Stimulated activated CD4-positive, alpha-beta T cell treated with anti-CD3 and anti-CD28 coated beads, Interleukin-2, amount 100 ng/mL, for 48 hours (primary cell): Measurements from ENCODE around the gene AP5Z1.

Experiments used
- DNase-seq, 2 donors: peaks; one replicate each; pipeline ENCODE4 v3.0.0-alpha.2; 2020

Gene AP5Z1

DNA sequence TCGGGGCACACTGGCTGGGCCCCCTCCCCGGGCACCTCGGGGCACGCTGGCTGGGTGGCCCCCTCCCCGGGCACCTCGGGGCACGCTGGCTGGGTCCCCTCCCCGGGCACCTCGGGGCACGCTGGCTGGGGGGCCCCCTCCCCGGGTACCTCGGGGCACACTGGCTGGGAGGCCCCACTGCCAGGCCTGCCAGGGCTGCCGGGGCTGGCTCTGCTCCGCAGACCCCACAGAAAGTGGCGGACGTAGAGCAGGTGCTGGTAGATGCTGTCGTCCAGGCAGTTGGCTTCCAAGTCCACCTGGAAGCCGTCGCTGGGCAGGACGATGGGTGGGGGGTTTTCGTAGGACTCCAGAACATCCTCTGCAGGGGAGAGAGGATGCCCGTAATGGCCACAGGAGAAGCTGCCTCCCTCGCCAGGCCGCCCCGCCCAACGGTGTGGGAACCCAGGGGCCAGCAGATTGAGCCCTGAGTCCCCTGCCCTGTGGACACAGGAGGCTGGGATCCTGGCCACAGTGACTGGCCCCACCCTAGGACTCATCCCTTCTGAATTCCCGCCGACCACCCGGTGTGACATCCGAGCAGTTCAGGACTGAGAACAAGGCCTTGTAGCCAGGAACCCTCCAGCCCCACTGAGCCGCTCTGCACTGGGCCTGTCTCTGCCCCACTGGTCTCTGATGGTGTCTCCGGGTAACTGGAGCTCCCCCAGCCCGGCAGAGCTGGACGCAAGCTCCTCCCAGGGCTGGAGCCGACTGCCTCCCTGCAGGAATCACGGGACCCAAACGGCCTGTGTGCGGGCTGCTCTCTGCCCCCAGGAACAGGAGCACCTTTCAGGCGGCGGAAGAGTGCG, 28.2 kb downstream of the AP5Z1 start:
- no peak for DNase-seq

GRCh38 chr7:4805110-4805983, 29.9 kb downstream of the AP5Z1 start:
- no peak for DNase-seq

DNA sequence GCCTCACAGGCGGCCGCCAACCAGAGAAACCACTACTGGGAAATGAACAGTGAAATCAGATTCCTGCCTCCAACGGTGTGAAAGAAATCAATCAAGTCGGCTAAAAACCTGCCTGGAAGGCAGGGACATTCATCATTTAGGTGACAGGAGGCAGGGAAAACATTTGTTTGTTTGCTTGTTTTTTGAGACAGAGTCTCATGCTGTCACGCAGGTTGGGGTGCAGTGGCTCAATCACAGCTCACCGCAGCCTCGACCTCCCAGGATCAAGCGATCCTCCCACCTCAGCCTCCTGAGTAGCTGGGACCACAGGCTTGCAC, 30.5 kb downstream of the AP5Z1 start:
- no peak for DNase-seq

- DNase-seq, result no peak
Observed at GRCh38 chr7:4806983-4807597, 31.7 kb downstream of the AP5Z1 start.

GRCh38 chr7:4807598-4808016, 32.2 kb downstream of the AP5Z1 start:
- DNase-seq, result no peak

DNA sequence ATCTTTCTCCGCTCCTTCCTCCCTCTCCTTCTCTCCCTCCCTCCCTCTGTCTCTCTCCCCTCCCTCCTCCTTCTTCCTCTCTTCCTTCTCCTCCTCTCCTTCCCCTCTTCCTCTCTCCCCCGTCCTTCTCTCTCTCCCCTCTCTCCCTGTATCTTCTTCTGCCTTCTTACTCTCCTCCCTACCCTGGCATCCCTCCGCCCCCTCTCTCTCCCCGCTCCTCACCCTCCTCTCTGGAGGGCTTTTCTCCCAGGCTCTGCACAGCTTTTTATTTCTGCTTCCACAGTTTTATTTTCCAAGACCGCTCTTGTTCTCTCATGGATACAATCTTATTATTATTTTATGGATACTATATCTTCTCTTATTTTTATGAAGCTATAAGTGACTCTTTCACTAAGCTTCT, 32.6 kb downstream of the AP5Z1 start:
- no peak for DNase-seq

DNA sequence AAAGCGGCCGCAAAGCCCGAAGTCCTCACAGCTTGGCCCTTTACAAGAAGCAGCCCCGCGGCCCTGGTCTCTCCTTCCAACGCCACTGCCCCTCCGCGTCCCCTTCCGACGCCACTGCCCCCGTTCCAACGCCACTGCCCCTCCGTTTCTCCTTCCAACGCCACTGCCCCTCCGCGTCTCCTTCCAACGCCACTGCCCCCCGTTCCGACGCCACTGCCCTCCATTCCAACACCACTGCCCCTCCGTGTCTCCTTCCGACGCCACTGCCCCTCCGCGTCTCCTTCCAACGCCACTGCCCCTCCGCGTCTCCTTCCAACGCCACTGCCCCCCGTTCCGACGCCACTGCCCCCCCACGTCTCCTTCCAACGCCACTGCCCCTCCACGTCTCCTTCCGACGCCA, 33.1 kb downstream of the AP5Z1 start:
- no peak for DNase-seq

DNA sequence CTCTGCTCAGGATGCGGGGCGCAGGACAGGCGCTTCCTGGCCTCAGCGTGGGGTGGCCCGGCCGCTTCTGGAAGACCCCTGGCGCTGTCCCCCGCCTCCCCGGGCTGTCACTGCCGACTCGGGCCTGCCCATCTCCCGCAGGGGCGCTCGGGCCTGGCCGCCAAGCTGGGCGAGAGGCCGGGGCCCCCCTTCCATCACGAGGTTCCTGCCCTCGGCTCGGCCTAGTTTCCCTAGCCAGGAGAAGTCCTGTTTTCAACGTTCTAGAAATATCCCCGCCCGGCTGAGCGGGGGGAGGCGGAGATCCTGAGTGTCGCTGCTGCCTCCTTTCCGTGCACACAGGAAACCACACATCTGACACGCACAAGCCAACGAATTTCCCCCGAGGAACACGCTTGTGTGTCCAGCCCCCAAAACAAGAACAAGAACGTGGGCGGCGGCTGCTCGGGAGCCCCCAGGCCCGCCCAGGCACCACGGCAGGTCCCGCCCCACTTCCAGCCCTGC, 33.7 kb downstream of the AP5Z1 start:
- DNase-seq, result no peak

DNA sequence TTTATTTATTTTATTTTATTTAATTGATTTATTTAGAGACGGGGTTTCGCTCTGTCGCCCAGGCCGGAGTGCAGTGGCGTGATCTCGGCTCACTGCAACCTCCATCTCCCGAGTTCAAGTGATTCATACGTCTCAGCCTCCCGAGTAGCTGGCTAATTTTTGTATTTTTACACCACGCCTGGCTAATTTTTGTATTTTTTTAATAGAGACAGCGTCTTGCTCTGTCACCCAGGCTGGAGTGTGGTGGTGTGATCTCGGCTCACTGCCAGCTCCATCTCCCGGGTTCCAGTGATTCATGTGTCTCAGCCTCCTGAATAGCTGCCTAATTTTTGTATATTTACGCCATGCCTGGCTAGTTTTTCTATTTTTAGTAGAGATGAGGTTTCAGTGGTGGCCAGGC, 34.2 kb downstream of the AP5Z1 start:
- DNase-seq, result no peak

DNA sequence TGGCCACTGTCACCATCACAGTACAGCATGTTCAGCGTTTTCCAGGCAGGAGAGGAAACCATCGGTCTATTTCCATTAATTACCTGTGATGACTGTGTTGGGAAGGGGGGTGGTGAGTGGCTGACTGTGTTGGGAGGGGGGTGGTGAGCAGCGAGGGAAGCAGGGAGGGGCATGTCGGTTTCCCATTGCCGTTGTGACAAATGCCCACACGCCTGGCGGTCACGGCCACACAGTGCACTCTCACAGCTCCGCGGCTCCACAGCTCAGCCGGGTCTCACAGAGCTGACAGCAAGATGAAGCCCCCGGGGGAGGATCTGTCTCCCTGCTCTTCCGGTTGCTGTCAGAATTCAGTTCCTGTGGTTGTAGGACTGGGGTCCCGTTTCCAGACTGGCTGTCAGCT, 39.0 kb downstream of the AP5Z1 start:
- DNase-seq, result no peak

DNA sequence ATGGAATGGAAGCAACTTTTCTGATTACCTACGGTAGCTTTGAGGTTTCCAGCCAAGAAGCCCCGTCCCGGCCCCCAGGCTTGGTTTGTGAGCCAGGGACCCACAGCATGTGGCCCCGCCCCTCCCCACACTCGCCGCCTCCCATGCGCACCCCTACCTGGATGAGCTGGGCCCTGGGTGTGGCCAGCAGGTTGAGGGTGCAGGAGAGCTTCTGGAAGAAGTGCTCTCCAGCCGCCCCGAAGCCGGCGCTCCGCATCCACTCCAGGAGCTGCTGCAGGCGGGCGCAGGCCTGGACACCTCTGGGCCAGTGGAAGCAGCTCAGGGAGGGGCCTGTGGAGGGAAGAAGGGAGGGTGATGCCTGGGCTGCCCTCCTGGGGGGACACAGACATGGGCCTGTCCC, 39.7 kb downstream of the AP5Z1 start:
- DNase-seq, result no peak

DNA sequence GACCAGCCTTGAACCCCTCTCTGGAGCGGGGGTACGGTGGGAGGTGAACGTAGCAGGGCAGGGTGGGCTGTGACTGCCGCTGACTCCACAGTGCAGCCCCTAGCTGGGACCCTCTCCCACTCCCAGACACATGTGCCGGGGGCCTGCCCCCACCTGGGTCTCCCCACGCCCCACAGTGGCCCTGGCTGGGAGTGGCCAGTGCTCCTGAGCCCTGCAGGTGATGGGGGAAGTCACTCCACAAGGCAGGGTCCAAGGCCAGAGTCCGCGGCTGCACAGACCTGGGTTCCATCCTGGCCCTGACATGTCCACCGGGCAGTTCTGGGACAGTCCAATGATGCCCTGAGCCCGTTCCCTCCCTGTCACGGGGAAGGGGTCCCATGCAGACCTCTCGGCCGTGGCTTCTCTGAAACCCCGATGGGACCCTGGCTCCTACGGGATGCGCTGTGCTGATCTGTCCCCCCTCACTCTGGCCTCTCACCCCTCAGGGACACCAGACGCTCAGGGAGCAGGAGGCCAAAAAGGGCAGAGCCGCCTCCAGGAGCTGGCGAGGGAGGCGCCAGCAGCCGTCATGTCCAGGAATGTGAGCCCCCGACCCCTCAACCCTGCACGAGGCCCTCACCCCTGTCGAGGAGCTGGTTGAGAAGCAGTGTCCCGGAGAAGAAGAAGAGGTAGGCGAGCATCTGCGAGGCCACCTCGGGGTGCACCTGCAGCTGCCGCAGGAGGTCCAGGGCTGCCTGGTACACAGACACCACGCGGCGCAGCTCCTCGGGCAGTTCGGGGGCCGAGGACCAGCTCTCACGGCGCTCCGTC, 40.4 kb downstream of the AP5Z1 start:
- no peak for DNase-seq

GRCh38 chr7:4816419-4817080, 41.1 kb downstream of the AP5Z1 start:
- no peak for DNase-seq

GRCh38 chr7:4817178-4817901, 41.9 kb downstream of the AP5Z1 start:
- no peak for DNase-seq

DNA sequence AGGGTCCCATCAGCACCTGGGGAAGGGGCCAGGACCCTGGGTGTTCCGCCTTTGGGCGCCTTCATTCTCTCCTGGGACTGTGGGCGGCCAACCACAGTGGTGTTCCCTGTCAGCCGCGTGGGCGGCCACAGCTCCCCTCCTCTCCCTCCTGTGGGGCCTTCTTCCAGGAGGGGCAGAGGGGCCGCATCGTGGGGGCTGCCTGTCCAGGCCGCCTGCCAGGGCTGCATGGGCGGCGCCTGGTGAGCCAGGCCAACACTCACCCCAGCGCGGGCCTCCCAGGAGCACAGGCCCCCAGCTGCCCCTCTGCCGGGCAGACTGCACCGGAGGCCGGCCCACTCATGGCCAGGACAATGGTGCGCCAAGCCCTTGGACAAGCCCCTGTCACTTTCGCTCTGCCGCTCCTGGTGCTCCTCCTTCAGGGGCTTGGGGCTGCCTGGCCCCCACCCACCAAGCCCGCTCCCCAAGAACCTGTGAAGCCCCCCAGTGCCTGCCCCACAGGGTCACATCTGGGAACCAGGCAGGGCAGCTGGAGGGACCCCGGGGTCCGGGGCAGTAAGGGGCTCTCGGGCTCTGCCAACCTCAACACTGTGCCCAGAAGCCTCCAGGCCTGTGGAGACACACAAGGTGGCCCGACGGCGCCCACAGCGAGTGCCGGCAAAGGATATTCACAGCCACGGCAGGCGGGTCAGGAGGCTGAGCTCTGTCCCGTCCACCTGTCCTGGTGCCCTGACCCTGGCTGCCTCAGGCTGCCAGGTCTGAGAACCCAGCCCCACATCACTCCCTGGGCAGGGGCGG, 42.8 kb downstream of the AP5Z1 start:
- no peak for DNase-seq

DNA sequence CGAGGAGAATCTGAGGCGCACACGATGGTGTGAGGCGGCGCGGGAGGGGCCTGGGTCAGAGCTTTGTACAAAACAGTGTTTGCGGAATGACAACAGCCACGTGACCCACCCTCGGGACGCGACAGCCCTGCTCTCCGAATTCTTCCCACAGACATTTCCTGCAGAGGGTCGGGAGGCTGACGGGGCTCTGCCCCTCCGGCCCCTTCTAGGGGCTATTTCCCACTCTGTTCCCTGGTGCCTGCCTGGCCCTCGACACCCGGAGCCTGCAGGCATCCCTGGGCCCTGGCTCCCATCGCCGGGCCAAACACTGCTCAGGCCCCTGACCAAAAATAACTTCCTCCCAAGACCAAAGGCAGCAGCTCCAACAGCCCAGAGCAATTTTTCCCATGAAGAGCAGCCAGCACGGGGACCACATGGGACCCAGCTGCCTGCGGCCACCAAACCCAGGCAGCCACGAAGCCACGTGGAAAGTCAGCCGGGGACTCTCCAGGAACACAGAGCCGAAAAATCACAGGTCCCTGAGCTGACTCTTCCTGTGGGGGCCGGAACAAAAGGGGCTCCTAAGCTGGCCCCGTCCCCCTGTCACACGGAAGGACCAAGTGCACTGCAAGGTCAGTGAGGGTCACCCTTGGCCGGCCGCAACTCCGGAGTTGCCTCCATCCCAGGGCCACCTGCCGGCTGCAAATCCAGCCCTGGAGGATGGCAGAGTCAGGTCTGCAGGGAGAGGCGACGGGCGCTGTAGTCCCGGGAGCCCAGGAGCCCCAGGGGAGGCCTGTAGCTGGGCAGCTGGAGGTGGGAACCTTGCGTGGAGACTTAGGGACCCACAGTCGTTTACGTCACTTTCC, 44.4 kb downstream of the AP5Z1 start:
- no peak for DNase-seq

DNA sequence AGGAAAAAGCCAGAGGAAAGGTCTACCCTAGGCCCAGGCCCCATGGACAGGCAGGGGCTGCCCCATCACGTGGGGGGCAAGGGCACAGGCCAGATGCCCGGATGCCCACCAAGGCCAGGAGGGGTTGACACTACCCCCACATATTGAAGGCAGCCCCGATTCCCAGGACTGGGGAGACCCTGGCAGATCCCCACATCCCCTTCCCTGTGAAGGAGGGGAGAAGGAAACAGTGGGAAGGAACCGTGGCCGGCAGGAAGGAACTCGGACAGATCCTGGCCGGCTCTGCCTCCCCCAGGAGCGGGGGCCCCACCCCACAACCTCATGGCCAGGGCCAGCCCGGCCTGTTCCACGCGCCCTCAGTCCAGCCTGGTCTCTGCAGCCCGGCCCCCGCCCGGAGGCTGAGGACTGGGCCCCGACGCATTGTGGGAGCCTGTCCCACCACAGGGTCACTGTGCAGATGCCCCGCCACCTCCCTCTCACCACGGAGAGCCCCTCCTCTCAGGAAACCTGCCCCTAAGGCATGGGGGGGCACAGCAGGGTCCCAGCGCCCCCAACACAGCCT, 45.1 kb downstream of the AP5Z1 start:
- no peak for DNase-seq

- DNase-seq, result no peak
Observed at GRCh38 chr7:4820967-4821471, 45.6 kb downstream of the AP5Z1 start.

DNA sequence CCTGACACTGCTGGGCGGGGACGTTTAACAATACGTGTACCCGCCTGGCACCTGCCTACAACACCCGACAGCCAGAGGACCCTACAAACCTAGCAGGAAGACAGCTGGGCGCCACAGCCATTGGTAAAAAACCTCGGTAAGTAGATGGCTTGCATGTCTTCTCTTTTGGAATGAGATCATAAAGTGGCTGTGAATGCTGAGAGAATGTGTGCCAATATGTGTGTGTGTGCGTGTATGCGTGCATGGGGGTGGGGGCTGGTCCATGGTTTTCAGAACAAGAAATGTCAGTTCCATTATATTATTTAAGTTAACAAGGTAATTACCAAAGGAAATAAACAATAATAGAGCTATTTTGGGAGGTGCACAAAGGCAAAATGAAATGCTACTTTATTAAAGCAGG, 47.3 kb downstream of the AP5Z1 start:
- no peak for DNase-seq
